Astrocyte (in vitro differentiated cells and primary cell): ENCODE results near the gene TMEM184B.

Experiments used
- CTCF ChIP-seq: IDR thresholded peaks from 2 replicates; pipeline ENCODE4 v1.5.1; 2011; ENCODE audit warnings: low read depth, mild to moderate bottlenecking, inconsistent platforms, low read length, moderate library complexity; ENCODE audit not compliant: insufficient read depth
- EZH2 ChIP-seq: IDR thresholded peaks from 2 replicates; pipeline ENCODE4 v1.6.1; 2012; ENCODE audit warnings: mild to moderate bottlenecking, low read length, inconsistent platforms; ENCODE audit not compliant: insufficient read depth

GRCh38 chr22:38233427-38233826 lies 39.4 kb downstream of the TMEM184B start:
- TF ChIP-seq CTCF (no peak), EZH2 (no peak)
